Measurements from ENCODE around the gene PPM1F.

The PPM1F gene

DNA sequence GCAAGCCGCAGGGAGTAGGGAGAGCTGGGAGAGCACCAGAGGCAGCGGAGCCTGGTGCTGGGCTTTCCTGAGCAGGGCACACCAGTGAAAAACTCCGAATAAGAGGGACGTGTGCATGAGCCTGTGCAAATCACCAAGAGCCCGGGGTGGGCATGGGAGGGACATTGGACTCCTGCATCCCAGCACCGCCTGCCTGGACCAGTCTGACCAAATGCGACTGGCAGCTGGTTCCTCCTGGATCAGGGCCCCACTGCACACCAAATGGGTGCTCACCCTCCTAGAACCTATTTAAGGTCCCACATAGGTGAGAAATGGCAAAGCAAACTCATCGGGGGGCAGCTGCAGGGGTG is 3.1 kb downstream of the PPM1F start:
- no peak for DNase-seq (ENCODE audit: low read depth)
- no peak overlapping the region for H3K4me3 ChIP-seq (ENCODE audit: low read length)
- TF ChIP-seq, protein P1, sequence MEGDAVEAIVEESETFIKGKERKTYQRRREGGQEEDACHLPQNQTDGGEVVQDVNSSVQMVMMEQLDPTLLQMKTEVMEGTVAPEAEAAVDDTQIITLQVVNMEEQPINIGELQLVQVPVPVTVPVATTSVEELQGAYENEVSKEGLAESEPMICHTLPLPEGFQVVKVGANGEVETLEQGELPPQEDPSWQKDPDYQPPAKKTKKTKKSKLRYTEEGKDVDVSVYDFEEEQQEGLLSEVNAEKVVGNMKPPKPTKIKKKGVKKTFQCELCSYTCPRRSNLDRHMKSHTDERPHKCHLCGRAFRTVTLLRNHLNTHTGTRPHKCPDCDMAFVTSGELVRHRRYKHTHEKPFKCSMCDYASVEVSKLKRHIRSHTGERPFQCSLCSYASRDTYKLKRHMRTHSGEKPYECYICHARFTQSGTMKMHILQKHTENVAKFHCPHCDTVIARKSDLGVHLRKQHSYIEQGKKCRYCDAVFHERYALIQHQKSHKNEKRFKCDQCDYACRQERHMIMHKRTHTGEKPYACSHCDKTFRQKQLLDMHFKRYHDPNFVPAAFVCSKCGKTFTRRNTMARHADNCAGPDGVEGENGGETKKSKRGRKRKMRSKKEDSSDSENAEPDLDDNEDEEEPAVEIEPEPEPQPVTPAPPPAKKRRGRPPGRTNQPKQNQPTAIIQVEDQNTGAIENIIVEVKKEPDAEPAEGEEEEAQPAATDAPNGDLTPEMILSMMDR (conservative IDR thresholded peaks at IDR 0.05; ENCODE audit: low read depth, low read length): no peak

DNA sequence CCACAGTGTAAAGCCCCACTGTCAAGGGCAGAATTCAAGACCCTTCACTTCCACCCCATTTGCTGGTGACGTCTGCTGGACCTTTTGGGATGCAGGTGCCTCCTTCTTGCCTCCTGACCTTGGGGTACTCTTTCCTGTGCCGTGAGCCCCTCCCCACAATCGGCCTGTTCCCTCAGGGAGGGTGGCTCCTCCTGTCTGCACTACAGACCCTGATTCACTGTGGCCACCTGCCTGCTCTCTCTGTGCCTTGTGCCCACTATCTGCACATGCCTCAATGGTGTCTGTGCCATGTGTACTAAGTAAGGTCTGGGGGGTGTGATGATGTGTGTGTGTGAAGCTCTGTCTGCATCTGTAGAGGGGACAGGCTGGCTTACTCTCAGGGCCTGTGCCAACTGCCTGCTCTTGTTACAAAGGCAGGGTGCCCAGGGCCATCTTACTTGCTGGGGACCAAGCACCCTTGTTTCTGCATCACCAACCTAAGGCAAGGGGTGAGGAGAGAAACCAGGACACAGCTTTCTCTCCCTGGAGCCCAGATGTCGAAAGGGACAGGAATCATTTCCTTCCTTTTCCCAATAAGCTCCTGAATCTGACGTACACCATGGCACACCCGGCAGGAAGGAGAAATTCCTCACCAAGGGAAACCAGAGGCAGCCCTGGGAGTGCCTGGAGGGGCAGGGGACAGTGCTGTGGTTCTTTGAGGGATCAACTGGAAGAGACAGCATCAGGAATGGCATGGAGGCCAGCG is 3.7 kb downstream of the PPM1F start:
- no peak overlapping the region for H3K4me3 ChIP-seq (ENCODE audit: low read length)
- DNase-seq (ENCODE audit: low read depth): no peak
- TF ChIP-seq, protein P1 (conservative IDR thresholded peaks at IDR 0.05; ENCODE audit: low read depth, low read length): no peak

DNA sequence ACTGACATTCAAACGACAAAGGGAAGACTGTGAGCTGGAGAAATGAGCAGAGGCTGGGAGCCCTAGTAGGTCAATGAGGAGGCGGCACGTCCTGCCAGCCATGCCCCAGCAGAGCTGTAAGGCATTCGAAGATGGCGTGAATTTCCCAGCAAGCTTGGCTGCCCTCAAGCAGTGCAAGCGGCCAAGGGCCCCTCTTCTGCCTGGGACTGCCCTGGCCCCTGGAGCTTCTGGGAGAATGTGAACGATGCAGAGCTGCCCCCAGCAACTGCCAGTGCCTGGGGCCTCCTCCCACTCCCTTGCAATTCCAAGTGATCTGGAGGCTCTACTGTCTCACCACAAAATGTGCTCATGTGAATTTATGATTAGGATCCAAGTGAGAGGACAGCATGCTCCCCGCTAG is 4.3 kb downstream of the PPM1F start:
- no peak overlapping the region for H3K4me3 ChIP-seq (ENCODE audit: low read length)
- DNase-seq (ENCODE audit: low read depth): no peak
- TF ChIP-seq, protein P1 (conservative IDR thresholded peaks at IDR 0.05; ENCODE audit: low read depth, low read length): no peak

DNA sequence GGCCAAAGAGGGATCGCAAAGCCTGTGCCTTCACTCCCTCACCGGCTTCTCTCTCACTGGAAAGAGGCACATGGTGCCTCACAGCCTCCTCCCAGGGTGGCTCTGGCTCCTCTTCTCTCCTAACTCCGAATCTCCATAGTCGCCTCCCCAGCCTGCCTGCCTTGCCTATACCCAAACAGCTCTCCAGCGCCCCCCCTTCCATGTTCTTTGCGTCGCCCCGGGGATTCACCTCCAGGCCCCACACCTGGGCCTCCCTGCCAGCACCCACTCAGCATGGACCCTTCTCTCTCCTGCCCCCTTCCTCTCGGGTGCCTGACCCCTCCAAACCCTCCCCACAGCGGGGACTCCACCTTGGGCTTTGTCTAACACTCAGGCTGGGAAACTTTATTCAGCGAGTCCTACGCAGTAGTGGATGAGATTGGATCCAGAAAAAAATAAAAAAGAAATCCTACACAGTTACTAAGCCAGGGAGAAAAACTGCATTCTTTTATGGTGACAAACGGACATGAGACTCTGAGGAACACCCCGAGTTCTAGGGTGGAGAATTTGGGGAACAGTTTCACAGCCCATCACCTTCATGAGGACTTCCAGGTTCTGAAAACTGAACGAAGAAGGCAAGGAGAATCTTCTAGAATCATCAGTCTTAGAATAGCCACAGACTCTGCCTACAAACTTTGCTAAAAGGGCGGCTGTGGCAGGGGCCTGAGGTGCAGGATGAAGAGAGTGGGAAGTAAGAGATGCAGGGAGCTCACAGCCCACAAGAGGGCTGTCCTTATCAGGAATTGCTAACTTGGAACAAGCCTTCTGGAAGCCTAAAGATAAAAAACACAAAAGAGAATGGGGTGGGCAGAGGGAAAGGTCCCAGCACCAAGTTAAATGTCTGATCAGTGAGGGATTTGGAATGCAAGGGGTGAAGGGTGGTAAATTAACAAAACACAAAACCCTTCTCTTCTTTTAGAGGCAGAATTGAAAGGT is 5.3 kb downstream of the PPM1F start:
- TF ChIP-seq, protein P1 (conservative IDR thresholded peaks at IDR 0.05; ENCODE audit: low read depth, low read length): peak; percentile 69
- H3K4me3 ChIP-seq (ENCODE audit: low read length): no peak overlapping the region
- no peak for DNase-seq (ENCODE audit: low read depth)

DNA sequence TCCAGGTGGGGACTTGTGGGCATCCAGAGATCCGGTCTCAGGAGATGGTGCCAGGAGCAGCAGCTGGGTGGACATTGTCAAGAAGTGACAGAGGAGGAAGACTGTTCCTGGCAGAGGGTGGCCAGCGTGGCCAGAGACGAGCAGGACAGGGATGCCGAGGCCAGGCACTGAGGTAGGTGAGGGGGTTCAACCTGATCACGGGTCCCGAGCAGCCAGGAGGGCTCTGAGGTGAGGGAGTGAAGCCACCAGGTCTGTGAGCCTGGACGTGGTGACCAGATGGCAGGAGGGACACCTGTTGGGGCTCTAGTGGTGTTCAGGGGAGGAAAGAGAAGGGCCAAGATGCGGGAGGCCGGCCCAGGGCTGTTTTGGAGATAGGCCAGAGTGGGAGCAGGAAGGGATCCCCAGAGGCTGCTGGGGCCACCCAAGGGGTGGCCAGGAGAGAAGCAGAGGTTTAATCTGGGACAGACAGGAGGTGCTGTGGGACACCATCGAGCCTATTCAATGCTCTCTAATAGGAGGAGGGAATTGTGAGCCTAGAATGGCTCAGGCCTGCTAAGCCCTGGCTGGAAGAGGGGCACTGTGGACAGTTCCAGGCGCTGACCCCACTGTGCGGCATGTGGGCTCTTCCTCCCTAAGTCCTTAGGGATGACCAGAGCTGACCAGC is 6.3 kb downstream of the PPM1F start:
- H3K4me3 ChIP-seq (ENCODE audit: low read length): no peak overlapping the region
- DNase-seq (ENCODE audit: low read depth): no peak
- TF ChIP-seq, protein P1 (conservative IDR thresholded peaks at IDR 0.05; ENCODE audit: low read depth, low read length): no peak

DNA sequence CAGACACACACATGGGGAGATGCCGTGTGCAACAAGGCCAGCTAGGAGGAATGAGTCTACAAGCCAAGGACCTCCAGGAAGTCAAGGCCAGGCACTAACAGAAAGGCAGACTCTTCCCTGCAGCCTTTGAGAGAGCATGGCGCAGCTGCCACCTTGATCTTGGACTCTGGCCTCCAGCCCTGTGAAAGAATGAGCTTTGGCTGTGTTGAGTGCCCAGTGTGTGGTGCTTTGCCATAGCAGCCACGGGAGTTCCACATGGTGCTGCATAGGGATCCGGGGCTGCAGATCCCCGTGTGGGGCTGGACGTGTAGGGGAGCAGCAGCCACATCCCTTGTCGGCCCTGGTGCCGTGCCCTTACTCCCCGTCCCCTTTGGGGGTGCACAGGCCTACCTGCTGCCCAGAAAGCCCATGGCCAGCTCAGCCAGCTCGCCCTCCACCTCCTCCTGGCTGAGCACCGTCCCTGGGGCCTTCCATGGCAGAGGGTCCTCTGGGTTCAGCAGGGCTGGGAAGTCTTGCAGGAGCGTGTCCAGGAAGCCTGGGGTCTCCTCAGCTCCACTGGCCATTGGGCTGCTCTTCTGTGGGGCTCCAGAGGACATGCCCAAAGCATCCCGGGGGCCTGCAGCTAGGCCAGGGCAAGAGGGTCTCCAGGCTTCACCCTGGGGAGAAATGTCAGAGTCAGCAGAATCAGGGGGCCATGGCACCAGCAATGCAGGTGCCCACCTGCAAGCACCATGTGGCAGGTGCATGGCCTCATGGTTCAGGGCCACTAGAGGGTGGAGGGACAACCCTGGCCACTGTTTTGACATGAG is 7.0 kb downstream of the PPM1F start:
- no peak overlapping the region for H3K4me3 ChIP-seq (ENCODE audit: low read length)
- TF ChIP-seq, protein P1 (conservative IDR thresholded peaks at IDR 0.05; ENCODE audit: low read depth, low read length): no peak
- DNase-seq (ENCODE audit: low read depth): no peak

All from retinal pigment epithelial cell (primary cell).